ENCODE measurements around the gene NAXD.

DNA sequence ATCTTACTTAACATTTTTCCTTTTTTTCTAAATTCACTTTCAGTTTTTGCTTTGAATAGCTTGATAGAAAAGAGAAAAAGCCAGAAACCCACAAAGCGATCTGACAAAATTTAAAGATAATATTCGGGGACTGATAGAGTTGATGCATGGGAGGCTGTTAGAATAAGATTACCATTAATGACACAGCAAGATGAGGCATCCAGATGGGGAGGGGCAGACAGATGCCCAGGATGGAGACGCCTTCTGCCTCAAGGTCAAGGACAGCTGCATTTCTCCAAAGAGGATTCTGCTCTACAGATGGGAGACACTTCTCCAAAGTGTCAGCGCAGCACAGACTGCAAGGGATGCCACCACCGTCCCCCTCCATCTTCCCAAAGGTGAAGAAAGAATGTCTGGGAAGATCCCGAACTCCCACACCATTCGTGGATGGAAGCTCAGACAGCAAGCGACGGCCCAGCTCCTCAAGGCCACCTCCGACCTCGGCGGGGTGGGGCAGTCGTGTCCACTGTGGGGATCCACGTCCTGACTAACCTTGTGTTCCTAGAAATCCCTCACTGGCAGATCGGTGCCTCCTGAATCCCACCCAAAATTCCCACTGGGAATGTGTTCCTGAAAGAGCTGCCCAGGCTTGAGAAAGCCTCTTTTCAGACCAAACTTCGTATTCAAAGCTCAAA lies 32.9 kb downstream of the NAXD start:
- TF ChIP-seq MTA2 (IDR thresholded peaks at IDR 0.05; ENCODE audit: low read depth) (no peak), RFX5 (IDR thresholded peaks at IDR 0.05; ENCODE audit: low read depth, low read length) (no peak), EP300 (IDR thresholded peaks at IDR 0.05; ENCODE audit: borderline replicate concordance in 1 of 2, control insufficient read depth in 1 of 2, low read depth in 2 of 2, low read length in 2 of 2) (no peak), POLR2A (IDR thresholded peaks at IDR 0.05; ENCODE audit: low read depth, low read length) (no peak), SREBF2 (IDR thresholded peaks at IDR 0.05; ENCODE audit: low read length) (no peak), MEF2B (IDR thresholded peaks at IDR 0.05; ENCODE audit: partially characterized antibody, poor library complexity, severe bottlenecking) (no peak), CEBPB (IDR thresholded peaks at IDR 0.05; ENCODE audit: borderline replicate concordance in 1 of 2, low read depth in 2 of 2, low read length in 2 of 2) (no peak)
- TF ChIP-seq, protein P1, sequence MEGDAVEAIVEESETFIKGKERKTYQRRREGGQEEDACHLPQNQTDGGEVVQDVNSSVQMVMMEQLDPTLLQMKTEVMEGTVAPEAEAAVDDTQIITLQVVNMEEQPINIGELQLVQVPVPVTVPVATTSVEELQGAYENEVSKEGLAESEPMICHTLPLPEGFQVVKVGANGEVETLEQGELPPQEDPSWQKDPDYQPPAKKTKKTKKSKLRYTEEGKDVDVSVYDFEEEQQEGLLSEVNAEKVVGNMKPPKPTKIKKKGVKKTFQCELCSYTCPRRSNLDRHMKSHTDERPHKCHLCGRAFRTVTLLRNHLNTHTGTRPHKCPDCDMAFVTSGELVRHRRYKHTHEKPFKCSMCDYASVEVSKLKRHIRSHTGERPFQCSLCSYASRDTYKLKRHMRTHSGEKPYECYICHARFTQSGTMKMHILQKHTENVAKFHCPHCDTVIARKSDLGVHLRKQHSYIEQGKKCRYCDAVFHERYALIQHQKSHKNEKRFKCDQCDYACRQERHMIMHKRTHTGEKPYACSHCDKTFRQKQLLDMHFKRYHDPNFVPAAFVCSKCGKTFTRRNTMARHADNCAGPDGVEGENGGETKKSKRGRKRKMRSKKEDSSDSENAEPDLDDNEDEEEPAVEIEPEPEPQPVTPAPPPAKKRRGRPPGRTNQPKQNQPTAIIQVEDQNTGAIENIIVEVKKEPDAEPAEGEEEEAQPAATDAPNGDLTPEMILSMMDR (IDR thresholded peaks at IDR 0.05 in 2 of 3, conservative IDR thresholded peaks at IDR 0.05 in 1 of 3; ENCODE audit: control insufficient read depth in 2 of 3, extremely low read depth in 1 of 3, insufficient read depth in 1 of 3, low read depth in 3 of 3, low read length in 3 of 3) = no peak
- TF ChIP-seq, protein P2, sequence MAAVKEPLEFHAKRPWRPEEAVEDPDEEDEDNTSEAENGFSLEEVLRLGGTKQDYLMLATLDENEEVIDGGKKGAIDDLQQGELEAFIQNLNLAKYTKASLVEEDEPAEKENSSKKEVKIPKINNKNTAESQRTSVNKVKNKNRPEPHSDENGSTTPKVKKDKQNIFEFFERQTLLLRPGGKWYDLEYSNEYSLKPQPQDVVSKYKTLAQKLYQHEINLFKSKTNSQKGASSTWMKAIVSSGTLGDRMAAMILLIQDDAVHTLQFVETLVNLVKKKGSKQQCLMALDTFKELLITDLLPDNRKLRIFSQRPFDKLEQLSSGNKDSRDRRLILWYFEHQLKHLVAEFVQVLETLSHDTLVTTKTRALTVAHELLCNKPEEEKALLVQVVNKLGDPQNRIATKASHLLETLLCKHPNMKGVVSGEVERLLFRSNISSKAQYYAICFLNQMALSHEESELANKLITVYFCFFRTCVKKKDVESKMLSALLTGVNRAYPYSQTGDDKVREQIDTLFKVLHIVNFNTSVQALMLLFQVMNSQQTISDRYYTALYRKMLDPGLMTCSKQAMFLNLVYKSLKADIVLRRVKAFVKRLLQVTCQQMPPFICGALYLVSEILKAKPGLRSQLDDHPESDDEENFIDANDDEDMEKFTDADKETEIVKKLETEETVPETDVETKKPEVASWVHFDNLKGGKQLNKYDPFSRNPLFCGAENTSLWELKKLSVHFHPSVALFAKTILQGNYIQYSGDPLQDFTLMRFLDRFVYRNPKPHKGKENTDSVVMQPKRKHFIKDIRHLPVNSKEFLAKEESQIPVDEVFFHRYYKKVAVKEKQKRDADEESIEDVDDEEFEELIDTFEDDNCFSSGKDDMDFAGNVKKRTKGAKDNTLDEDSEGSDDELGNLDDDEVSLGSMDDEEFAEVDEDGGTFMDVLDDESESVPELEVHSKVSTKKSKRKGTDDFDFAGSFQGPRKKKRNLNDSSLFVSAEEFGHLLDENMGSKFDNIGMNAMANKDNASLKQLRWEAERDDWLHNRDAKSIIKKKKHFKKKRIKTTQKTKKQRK (IDR thresholded peaks at IDR 0.05; ENCODE audit: low read depth, low read length) = no peak
- TF ChIP-seq, protein P3, sequence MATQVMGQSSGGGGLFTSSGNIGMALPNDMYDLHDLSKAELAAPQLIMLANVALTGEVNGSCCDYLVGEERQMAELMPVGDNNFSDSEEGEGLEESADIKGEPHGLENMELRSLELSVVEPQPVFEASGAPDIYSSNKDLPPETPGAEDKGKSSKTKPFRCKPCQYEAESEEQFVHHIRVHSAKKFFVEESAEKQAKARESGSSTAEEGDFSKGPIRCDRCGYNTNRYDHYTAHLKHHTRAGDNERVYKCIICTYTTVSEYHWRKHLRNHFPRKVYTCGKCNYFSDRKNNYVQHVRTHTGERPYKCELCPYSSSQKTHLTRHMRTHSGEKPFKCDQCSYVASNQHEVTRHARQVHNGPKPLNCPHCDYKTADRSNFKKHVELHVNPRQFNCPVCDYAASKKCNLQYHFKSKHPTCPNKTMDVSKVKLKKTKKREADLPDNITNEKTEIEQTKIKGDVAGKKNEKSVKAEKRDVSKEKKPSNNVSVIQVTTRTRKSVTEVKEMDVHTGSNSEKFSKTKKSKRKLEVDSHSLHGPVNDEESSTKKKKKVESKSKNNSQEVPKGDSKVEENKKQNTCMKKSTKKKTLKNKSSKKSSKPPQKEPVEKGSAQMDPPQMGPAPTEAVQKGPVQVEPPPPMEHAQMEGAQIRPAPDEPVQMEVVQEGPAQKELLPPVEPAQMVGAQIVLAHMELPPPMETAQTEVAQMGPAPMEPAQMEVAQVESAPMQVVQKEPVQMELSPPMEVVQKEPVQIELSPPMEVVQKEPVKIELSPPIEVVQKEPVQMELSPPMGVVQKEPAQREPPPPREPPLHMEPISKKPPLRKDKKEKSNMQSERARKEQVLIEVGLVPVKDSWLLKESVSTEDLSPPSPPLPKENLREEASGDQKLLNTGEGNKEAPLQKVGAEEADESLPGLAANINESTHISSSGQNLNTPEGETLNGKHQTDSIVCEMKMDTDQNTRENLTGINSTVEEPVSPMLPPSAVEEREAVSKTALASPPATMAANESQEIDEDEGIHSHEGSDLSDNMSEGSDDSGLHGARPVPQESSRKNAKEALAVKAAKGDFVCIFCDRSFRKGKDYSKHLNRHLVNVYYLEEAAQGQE (IDR thresholded peaks at IDR 0.05; ENCODE audit: low read depth, low read length) = no peak
- TF ChIP-seq, protein P4, sequence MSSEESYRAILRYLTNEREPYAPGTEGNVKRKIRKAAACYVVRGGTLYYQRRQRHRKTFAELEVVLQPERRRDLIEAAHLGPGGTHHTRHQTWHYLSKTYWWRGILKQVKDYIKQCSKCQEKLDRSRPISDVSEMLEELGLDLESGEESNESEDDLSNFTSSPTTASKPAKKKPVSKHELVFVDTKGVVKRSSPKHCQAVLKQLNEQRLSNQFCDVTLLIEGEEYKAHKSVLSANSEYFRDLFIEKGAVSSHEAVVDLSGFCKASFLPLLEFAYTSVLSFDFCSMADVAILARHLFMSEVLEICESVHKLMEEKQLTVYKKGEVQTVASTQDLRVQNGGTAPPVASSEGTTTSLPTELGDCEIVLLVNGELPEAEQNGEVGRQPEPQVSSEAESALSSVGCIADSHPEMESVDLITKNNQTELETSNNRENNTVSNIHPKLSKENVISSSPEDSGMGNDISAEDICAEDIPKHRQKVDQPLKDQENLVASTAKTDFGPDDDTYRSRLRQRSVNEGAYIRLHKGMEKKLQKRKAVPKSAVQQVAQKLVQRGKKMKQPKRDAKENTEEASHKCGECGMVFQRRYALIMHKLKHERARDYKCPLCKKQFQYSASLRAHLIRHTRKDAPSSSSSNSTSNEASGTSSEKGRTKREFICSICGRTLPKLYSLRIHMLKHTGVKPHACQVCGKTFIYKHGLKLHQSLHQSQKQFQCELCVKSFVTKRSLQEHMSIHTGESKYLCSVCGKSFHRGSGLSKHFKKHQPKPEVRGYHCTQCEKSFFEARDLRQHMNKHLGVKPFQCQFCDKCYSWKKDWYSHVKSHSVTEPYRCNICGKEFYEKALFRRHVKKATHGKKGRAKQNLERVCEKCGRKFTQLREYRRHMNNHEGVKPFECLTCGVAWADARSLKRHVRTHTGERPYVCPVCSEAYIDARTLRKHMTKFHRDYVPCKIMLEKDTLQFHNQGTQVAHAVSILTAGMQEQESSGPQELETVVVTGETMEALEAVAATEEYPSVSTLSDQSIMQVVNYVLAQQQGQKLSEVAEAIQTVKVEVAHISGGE (CRISPR knock-in tag; IDR thresholded peaks at IDR 0.05) = no peak
- TF ChIP-seq, protein P5, sequence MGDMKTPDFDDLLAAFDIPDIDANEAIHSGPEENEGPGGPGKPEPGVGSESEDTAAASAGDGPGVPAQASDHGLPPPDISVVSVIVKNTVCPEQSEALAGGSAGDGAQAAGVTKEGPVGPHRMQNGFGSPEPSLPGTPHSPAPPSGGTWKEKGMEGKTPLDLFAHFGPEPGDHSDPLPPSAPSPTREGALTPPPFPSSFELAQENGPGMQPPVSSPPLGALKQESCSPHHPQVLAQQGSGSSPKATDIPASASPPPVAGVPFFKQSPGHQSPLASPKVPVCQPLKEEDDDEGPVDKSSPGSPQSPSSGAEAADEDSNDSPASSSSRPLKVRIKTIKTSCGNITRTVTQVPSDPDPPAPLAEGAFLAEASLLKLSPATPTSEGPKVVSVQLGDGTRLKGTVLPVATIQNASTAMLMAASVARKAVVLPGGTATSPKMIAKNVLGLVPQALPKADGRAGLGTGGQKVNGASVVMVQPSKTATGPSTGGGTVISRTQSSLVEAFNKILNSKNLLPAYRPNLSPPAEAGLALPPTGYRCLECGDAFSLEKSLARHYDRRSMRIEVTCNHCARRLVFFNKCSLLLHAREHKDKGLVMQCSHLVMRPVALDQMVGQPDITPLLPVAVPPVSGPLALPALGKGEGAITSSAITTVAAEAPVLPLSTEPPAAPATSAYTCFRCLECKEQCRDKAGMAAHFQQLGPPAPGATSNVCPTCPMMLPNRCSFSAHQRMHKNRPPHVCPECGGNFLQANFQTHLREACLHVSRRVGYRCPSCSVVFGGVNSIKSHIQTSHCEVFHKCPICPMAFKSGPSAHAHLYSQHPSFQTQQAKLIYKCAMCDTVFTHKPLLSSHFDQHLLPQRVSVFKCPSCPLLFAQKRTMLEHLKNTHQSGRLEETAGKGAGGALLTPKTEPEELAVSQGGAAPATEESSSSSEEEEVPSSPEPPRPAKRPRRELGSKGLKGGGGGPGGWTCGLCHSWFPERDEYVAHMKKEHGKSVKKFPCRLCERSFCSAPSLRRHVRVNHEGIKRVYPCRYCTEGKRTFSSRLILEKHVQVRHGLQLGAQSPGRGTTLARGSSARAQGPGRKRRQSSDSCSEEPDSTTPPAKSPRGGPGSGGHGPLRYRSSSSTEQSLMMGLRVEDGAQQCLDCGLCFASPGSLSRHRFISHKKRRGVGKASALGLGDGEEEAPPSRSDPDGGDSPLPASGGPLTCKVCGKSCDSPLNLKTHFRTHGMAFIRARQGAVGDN (IDR thresholded peaks at IDR 0.05) = no peak
- TF ChIP-seq, protein P6, sequence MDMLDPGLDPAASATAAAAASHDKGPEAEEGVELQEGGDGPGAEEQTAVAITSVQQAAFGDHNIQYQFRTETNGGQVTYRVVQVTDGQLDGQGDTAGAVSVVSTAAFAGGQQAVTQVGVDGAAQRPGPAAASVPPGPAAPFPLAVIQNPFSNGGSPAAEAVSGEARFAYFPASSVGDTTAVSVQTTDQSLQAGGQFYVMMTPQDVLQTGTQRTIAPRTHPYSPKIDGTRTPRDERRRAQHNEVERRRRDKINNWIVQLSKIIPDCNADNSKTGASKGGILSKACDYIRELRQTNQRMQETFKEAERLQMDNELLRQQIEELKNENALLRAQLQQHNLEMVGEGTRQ (IDR thresholded peaks at IDR 0.05; ENCODE audit: borderline replicate concordance, low read depth, low read length) = no peak
